ENCODE data around the gene TMEM242. TPM values are rescaled to one million over a fixed set of nuclear protein-coding genes. Genes with fewer than 3 reads are reported as not detected.

The TMEM242 gene
- total and polyA plus RNA-seq, 2 donors (not counting 3 experiments of a cell fraction or from before 2014, with no cell fraction given), result 5.3 to 15.5 TPM

GRCh38 chr6:157298216-157298724, 25.0 kb downstream of the TMEM242 start:
- dilution Hi-C loops (cut with MboI; ENCODE audit: extremely low pct_ligation_motif_present, low sequenced_read_pairs) (no loop called here), intact Hi-C loops (cut with micrococcal nuclease) (no loop called here)
- Histone ChIP-seq H3K27me3 (ENCODE audit: control insufficient read depth in 2 of 2, insufficient read depth in 2 of 2, low read length in 2 of 2) (no peaks in the 10 kb centered on the region), H3K79me2 (ENCODE audit: control insufficient read depth, insufficient read depth, low read length) (peaks cover 1% of the 10 kb centered on the region), H2AFZ (ENCODE audit: low read depth, low read length) (no peak overlapping the region), H3K4me2 (ENCODE audit: insufficient read depth, low read length) (no peak overlapping the region), H3K9ac (replicated peaks; ENCODE audit: extremely low read depth, insufficient read depth, low read length) (no peak overlapping the region), H3K27ac (ENCODE audit: insufficient read depth, low read depth, low read length) (no peak overlapping the region), H3K4me3 (replicated peaks in 1 of 3; ENCODE audit: insufficient read depth in 1 of 3, low read depth in 1 of 3, low read length in 3 of 3) (no peak overlapping the region), H3K36me3 (ENCODE audit: control insufficient read depth in 2 of 2, extremely low read depth in 1 of 2, insufficient read depth in 2 of 2, low read length in 2 of 2) (no peaks in the 10 kb centered on the region), H3K9me3 (replicated peaks; ENCODE audit: control insufficient read depth, insufficient read depth, low read length) (no peaks in the 10 kb centered on the region), H3K9me1 (replicated peaks; ENCODE audit: control insufficient read depth, extremely low read depth, insufficient read depth, low read length) (no peaks in the 10 kb centered on the region), H3K4me1 (ENCODE audit: control insufficient read depth, extremely low read depth, insufficient read depth, low read length) (no peaks in the 10 kb centered on the region), H4K20me1 (replicated peaks; ENCODE audit: control insufficient read depth, extremely low read depth, insufficient read depth, low read length) (no peaks in the 10 kb centered on the region)
- ChIA-PET POLR2A (no interaction called here), CTCF (interaction anchor here (1.3 to 1.4 kb wide), 2 partner anchors 9 to 72 kb away, joined by 3 to 4 read pairs; no protein-coding TSS in a partner anchor)
- no TSS peak for BruUV-seq (replicated peaks)
- TF ChIP-seq FOS (IDR thresholded peaks at IDR 0.05; ENCODE audit: borderline replicate concordance, insufficient read depth, low read length) (no peak), GATA2 (IDR thresholded peaks at IDR 0.05; ENCODE audit: insufficient read depth, insufficient read length, low read depth, low read length) (no peak), POLR2A (IDR thresholded peaks at IDR 0.05; ENCODE audit: low read depth, low read length) (no peak), MAX (IDR thresholded peaks at IDR 0.05; ENCODE audit: insufficient read depth, insufficient read length) (no peak), MYC (IDR thresholded peaks at IDR 0.05; ENCODE audit: low read depth, low read length) (no peak), EZH2 (IDR thresholded peaks at IDR 0.05; ENCODE audit: borderline replicate concordance, low read depth, low read length, severe bottlenecking) (no peak), JUN (IDR thresholded peaks at IDR 0.05; ENCODE audit: borderline replicate concordance, insufficient read depth, insufficient read length, low read depth) (no peak), CTCF (IDR thresholded peaks at IDR 0.05; ENCODE audit: extremely low read depth in 1 of 2, insufficient read depth in 1 of 2, low read depth in 1 of 2, low read length in 2 of 2) (no peak)
- DNase-seq (ENCODE audit: low read depth, low spot score), result no peak
- FAIRE-seq, result no peak

Data from endothelial cell of umbilical vein (primary cell).